ENCODE measurements around the gene HECTD2. TPM values are rescaled to one million over a fixed set of nuclear protein-coding genes. Genes with fewer than 3 reads are reported as not detected.

The HECTD2 gene
- total and polyA plus RNA-seq, 2 of the 8 experiments (the other 6 are each of a cell fraction or from before 2014, with no cell fraction given), result 5.7 to 11.9 TPM

GRCh38 chr10:91557651-91558111 is 147.5 kb downstream of the HECTD2 start:
- Histone ChIP-seq H3K79me2 (ENCODE audit: control insufficient read depth in 1 of 2, insufficient read depth in 2 of 2, low read length in 2 of 2) (no peaks in the 10 kb centered on the region), H3K56ac (replicated peaks; ENCODE audit: insufficient read length, low read depth, low read length) (no peak overlapping the region), H2BK12ac (ENCODE audit: low read depth, low read length) (no peak overlapping the region), H4K8ac (ENCODE audit: extremely low read depth, insufficient read depth, low read length) (no peak overlapping the region), H3K79me1 (ENCODE audit: low read depth, low read length) (no peaks in the 10 kb centered on the region), H3K4ac (replicated peaks; ENCODE audit: insufficient read length, low read depth, low read length) (no peak overlapping the region), H3K9me3 (ENCODE audit: insufficient read depth in 2 of 2, low read depth in 1 of 2, low read length in 1 of 2) (peaks cover 6% of the 10 kb centered on the region in 2 experiments; a peak in 2 of 4 replicates), H3K9ac (replicated peaks in 1 of 4; ENCODE audit: extremely low read depth in 1 of 4, low read depth in 3 of 4, low read length in 3 of 4) (no peak overlapping the region), H4K91ac (replicated peaks; ENCODE audit: insufficient read length, low read length) (no peak overlapping the region), H3K27ac (ENCODE audit: low read depth, low read length) (no peak overlapping the region), H2BK5ac (ENCODE audit: low read depth, low read length) (no peak overlapping the region), H4K20me1 (replicated peaks in 1 of 2; ENCODE audit: control insufficient read depth in 1 of 2, insufficient read depth in 2 of 2, low read length in 2 of 2) (no peaks in the 10 kb centered on the region), H3K23me2 (ENCODE audit: low read depth, low read length) (no peaks in the 10 kb centered on the region), H2AFZ (ENCODE audit: low read length) (no peak overlapping the region), H2BK20ac (ENCODE audit: low read length) (no peak overlapping the region), H2BK15ac (ENCODE audit: low read length) (no peak overlapping the region), H3K27me3 (replicated peaks in 1 of 4; ENCODE audit: control insufficient read depth in 3 of 4, extremely low read depth in 1 of 4, insufficient read depth in 3 of 4, low read length in 3 of 4) (no peaks in the 10 kb centered on the region), H2AK5ac (ENCODE audit: low read depth, low read length) (no peak overlapping the region), H3K23ac (ENCODE audit: insufficient read length) (no peak overlapping the region), H4K5ac (ENCODE audit: insufficient read length, low read depth, low read length) (no peak overlapping the region), H3K4me2 (ENCODE audit: insufficient read depth in 1 of 2, low read depth in 2 of 2, low read length in 2 of 2) (no peak overlapping the region), H3K14ac (ENCODE audit: insufficient read length) (no peak overlapping the region), H3K4me1 (replicated peaks in 1 of 4; ENCODE audit: control insufficient read depth in 3 of 4, insufficient read depth in 4 of 4, low read length in 3 of 4) (no peaks in the 10 kb centered on the region), H2BK120ac (replicated peaks; ENCODE audit: low read depth, low read length) (no peak overlapping the region), H3K18ac (ENCODE audit: extremely low read depth, low read length) (no peak overlapping the region), H3K36me3 (ENCODE audit: control insufficient read depth in 2 of 4, insufficient read depth in 4 of 4, low read length in 3 of 4) (no peaks in the 10 kb centered on the region), H3K4me3 (ENCODE audit: extremely low read depth in 1 of 4, insufficient read depth in 2 of 4, low read depth in 3 of 4, low read length in 4 of 4) (no peak overlapping the region)
- ChIA-PET CTCF (ENCODE audit: partially characterized antibody) (interaction anchor here (1.3 to 1.5 kb wide), 2 partner anchors 72 to 78 kb away, joined by 4 to 7 read pairs; no protein-coding TSS in a partner anchor), POLR2A (ENCODE audit: partially characterized antibody) (no interaction called here)
- no peak for DNase-seq (ENCODE audit: low read depth in 1 of 2, low spot score in 2 of 2)
- no peak for FAIRE-seq
- WGBS, 2 experiments (ENCODE audit: extremely low coverage in 1 of 2, insufficient coverage in 1 of 2, insufficient read length in 1 of 2, insufficient replicate concordance in 2 of 2, low coverage in 1 of 2, low lambda C conversion rate in 2 of 2, missing lambda C conversion rate in 1 of 2), result 82% methylated on average over 2 of the region's 2 CpGs; no CpG with 5 or more reads in 1 of the 2 experiments
- TF ChIP-seq RNF2 (IDR thresholded peaks at IDR 0.05; ENCODE audit: borderline replicate concordance, low read depth, low read length, missing control alignments, poor library complexity, severe bottlenecking), result no peak
- no peak for TF ChIP-seq RXRA (IDR thresholded peaks at IDR 0.05; ENCODE audit: insufficient read depth, low read depth, low read length)
- no peak for TF ChIP-seq ASH2L (IDR thresholded peaks at IDR 0.05; ENCODE audit: low read length)
- no peak for TF ChIP-seq ATF3 (IDR thresholded peaks at IDR 0.05; ENCODE audit: insufficient read depth, low read depth, low read length)
- no peak for TF ChIP-seq EZH2 (IDR thresholded peaks at IDR 0.05; ENCODE audit: low read depth, low read length, severe bottlenecking)
- no peak for TF ChIP-seq KDM1A (IDR thresholded peaks at IDR 0.05; ENCODE audit: borderline replicate concordance, low read length)

Measured in H1 (cell line).